DMS79 treated with DMSO at 0.1 percent for 48 hours (cell line): ENCODE data around the gene UBL3.

Source experiments
- DNase-seq: peaks from one replicate; lab custom pipeline; 2025; lab: John Stamatoyannopoulos, UW

The UBL3 gene

DNA sequence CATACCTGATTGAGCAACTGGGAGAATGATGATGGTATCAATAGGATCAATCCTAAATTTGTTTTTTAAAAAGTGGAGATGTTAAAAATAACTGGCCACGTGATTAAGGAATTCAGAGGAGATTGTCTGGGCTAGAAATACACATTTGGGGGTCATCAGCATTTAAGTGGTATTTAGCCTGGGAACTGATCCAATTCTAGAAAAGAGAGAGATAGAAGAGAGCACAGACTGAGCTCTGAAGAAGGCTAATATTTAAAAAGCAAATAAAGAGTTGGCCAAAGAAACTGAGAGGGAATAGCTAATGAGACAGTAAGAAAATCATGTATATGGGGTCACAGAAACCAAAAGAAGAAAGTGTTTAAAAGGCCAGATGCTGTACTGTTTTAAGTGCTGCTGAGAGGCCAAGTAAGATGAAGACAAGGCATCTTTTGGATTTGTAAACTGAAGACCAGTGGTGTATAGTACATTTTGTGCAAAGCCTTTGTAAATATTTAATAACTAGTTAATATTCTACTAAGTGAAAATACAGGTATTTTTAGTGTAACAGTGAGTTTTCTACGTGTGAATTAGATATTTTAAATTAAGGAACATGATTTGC is 40.2 kb downstream of the UBL3 start:
- no peak for DNase-seq

DNA sequence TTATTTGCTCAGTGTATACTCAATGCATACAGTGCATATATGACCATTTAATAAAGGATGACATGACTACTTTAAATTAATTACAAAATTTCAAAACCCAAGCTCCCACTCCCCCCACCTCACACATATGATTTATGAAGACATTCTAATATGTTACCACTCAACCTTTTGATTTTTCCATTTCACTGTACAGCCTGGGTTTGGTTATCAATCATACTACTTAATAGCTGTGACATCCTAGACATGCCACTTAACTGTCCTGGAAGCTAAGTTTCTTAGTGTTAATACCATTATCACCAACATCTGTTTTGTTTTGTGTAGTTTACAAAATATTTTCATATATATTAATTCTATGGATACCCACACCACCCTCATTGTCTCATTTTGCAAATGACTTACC is 42.2 kb downstream of the UBL3 start:
- DNase-seq: no peak

DNA sequence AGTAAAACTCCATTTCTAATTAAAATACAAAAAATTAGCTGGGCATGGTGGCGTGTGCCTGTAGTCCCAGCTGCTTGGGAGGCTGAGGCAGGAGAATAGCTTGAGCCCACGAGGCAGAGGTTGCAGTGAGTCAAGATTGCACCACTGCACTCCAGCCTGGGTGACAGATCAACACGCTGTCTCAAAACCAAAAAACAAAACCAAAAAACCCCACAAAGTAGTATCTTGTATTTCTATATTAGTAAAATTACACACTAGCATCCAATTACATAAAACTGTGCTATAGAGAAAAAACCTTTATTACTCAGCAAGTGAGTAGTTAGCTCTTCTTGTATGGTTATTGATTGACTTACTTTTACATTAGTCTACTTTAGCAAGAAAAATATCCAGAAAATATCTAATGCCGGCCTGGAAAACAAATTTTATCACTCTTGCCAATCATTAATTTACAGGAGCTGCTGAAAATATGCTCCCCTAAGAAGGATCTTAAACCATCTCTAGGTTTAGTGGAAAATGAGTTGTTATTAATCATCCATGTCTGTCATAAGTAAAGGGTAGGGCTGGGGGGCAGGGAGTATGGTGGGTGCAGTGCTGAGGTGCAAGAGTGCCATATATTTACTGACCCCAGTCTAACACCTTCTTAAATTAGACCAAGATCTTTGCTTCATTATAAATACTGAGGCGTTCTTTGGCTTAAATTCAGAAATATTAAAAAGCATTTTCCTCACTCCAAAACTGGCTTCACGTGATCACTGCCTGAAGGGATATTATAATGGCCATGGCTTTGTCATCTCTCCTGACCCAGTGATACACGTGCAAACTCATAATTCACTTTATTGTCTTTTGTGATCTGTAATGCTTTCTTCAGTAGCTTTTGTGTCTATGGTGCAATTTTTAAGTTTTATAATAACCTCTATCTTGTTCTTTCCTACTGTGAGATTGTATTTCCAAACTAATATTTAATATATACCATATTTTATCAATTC is 44.1 kb downstream of the UBL3 start:
- no peak for DNase-seq

DNA sequence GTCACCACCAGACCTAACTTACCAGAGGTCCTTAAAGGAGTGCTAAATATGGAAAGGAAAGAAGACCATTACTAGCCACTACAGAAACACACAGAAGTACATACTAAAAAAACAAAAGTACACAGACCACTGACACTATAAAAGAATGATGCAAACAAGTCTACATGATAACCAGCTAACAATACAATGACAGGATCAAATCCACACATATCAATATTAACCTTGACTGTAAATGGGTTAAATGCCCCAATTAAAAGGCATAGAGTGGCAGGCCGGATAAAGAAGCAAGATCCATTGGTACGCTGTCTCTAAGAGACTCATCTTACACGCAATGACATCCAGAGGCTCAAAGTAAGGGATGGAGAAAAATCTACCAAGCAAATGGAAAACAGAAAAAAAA is 47.2 kb downstream of the UBL3 start:
- no peak for DNase-seq

DNA sequence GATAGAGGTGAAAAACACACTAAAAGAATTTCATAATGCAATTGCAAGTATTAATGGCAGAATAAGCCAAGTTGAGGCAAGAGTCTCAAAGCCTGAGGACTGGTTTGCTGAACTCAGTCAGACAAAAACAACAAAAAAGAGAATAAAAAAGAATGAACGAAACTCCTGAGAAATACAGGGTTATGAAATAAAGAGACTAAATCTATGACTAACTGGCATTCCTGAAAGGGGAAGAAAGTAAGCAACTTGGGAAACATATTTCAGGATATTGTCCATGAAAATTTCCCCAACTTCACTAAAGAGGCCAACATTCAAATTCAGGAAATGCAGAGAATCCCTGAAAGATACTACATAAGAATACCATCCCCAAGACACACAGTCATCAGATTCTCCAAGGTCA is 47.8 kb downstream of the UBL3 start:
- DNase-seq: no peak

DNA sequence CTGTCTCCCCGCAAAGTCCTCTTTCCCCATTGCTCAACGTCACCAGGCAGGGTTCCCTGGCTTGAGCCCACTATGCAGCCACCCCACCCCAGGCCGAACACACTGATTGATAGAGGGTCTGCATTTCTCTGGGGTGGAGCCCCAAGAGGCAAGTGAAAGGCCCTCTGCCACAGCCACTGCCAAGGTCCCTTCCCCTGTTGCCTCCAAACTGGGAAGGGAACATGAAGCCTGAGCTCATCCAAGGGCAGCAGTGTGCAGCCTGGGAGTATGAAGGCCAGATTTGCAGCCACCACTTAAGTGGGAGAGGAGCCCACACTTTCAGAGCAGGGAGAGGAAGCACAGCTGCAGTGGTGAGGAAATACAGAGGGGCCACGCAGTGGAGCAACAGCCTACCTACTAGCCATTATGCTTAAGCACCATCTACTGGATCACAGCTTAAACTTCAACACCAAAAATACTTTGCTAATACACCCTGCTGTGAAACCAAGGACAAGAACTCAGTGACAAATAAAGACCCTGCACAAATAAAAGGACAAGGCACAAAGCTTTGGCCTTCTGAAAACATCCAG is 48.6 kb downstream of the UBL3 start:
- DNase-seq: no peak

DNA sequence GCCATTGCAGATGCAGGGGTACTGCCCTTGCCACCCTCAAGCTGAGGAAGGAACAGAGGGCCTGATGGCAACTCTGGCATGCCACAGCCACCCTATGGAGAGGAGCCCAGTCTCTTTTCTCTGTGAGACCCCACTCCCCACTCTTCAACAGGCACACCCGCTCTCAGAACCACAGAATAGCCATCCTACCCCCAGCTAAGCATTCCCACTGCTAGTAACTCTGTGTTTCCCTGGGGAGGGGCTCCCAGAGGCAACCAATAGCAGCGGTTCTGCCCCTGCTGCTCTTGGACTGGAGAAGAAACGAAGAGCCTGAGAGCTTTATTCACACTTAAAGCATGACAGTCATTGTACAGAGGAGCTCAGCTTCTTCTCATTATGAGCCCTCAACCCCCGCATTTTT is 49.3 kb downstream of the UBL3 start:
- no peak for DNase-seq

DNA sequence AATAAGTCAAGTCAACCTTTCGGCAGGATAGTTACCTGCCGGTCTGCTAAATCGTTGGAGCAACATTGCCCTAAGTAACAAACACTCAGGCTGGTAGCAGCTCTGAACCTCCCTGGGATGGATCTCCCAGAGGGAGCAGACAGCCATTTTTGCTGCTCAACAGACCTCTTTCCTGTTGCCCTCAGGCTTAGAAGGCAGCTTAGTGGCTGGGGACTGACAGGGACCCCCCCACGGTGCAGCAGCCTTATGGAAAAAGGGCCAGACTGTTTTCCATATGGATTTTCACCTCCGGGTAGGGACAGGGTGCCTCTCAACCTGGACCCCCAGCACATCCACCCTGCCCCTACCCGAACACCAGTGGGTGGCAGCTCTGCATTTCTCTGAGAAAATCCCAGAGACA is 49.7 kb downstream of the UBL3 start:
- DNase-seq: no peak

DNA sequence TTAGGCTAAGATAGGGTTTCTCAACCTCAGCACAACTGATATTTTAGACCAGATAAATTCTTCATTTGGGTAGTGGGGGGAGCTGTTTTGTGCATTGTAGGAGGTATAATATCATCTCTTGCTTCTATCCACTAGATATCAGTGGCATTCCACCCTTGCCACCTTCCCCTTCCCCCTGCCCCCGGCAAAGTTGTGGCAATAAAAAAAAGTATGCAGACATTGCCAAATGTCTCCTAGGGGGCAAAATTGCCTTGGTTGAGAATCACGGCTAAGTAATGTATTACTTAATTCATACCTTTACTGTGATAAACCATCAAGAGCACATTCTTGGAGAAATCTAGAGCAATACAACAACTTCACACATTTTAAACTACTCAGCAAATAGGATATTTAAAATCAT is 51.4 kb downstream of the UBL3 start:
- DNase-seq: no peak

DNA sequence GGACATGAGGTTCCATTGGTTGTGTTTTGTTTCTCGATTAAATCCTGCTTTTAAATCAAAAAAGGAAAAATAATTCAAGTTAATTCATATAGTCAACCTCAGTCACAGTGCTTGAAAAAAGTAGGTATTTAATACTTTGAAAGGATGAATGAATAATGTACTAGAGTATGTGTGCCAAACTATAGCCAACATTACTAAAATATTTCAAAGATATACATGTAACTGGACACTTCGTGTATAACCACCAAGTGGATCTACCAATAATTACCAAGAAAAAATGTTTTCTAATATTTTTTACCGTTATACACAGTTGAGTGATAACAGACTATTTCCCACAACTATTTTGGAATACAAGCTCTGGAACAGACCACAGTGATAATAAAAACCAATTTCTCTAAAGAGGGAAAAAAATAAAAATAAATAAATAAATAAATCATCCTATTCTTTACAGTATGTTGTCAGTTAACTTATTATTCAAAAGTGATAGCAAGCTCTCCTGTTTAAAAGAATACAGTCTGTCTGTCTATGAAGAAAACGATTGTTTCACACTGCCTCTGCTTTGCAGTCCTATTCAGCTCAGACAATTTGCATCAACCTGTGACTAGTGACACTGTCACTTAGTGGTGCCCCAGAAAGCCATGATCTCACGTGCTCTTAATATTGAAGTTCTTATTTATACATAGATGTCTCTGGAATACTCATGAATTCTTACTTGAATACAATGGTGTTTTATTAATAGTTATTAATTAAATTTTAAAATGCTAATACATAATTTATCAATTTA is 58.2 kb downstream of the UBL3 start:
- DNase-seq: no peak

DNA sequence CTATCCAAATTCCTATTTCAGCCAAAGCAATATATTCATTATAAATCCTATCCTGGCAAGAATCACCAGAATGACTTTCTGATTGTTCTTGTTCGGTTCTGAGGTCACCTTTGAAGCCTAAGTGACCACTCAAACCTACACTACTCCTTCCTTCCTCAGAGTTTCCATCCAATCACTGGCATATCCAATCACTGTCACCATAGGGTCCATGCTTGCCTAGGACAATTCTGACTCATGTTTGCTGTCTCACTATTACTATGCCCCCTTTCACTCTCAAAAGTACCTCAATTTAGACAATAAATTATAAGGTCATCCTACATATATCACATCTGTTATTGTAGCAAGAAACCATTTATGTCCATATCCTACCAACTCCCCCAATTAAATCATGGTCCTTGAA is 58.9 kb downstream of the UBL3 start:
- DNase-seq: no peak

DNA sequence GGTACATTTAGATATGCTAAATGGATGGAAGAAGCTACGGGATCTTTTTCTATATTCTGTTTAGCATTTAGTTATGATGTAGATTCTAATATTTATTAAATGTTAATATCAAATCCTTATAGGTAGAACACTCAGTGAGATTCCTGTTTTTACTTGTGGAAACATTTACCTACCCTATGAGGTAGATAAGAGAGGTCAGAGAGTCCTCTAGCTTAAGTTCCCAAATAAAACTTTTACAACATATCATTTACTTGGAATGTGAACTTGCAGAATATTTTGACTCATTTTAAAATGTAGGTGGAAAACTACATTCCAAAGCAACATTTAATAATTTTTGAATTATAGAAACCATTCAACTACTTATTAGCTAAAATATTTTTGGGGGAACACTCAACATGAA is 63.7 kb downstream of the UBL3 start:
- no peak for DNase-seq

DNA sequence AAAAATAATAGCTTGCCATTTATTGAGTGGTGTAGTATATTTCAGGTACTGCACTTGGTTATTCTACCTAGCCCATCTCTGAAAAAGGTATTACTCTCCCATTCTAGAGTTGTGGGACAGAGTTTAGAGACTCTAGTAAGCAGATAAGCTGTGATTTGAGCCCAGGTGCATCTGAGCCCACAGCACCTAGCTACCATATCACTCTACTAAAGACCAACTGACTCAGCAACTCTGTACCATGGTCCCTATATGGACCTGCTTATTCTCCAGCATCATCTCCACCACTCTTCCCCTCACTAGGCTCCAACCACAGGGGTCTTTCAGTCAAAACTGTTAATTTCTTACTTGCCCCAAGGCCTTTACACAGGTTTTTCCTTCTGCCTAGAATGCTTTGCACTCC is 64.4 kb downstream of the UBL3 start:
- no peak for DNase-seq

DNA sequence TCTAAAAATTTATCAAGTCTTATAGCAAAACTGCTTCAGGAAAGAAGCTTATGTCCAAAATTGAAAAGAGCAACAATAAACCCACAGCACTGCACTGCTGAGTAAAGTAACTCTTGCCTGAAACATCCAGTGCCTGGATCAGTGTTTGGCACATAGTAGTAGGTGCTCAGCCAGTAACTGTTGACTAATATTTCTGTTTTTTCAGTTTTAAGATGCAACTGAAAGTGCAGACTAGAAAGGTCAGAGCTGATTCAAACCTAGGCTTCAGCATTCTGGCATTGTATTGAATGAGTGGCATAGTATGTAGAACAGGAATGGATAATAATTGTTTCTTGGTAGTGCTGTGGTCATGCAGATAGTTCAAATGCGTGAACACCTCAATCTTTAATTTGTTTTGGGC is 67.6 kb downstream of the UBL3 start:
- DNase-seq: no peak

DNA sequence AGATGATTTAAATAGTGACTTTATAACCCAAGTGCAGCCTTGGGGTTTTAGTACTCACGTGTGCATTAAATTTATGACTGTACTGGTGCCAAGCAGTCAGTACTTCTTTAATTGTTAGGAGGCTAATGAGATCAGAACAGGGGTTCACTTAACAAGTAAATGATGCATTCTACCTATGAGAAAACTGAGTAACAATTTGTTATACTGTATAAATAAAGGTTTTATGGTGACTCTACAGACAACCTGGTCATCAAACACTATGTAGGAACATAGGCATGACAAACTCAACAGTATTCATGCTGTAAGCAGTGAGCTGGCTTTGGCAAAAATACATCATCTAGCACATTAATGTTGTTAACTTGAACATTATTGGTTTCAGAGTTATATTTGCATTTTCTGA is 75.6 kb downstream of the UBL3 start:
- DNase-seq: no peak

DNA sequence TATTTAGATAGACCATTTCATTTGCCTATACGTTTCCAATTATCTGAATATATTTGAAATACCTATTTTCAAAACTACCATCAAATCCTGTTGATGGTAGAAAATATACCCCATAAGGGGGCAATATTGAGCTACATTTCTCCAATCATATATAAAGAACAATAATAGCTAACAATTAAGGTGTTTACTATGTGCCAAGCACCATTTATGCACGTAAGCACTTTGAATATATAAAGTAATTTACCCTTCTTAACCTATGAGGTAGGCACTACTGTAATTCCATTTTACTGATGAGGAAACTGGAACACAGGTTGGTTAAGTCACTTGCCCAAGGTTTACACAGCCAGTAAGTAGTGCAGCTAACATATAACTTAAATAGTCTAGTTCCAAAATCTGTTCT is 79.2 kb downstream of the UBL3 start:
- DNase-seq: peak; percentile 8

DNA sequence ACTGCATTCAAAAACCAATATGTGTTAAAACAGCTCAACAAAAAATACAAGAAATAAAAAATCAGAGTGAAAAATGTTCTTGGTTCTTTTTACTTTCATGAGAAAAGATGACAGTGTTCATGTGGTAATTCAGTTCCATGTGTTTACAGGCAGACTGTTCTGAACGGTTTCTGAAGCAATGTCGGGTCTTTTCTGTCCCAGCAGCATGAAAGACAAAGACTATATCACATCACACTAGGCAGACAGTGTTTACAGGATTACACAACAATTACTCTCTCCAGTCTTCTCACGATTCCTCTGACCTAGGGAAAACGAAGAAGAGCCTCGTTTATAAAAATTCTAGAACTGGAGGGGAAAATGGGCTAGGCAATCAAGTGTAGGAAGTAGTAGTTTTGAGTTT is 83.4 kb downstream of the UBL3 start:
- no peak for DNase-seq

DNA sequence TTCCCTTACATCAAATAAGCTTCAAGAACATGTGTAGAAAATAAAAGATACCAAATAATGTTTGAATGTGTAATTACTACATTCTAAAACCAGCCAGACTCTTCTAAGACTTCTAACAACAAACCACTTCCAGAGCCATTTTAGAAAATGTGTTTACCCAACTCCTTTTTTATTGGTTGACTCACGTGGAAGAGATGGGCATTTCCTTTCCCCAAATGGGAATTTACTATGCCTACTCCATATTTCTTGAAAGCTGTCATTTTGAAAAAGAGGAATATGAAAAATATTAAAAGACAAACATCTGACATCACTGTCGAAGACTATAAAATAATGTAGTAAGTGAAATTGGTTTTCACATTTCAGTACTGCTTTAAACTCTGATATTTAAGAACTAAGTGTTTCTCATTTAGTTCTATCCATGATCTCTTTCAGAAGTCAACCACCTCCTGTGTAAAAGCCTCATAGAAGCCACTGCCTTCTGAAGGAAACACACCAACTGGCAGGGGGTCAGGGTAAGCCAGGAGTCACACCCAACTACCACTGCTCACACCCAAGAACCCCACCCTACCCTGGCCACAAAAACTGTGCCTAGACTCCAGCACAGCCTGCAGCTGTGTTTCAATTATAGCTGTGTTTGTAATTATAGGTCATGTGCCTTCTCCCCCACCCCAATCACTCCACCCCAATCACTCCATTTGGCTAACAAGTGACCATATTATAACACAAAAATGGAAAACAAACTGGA is 86.8 kb downstream of the UBL3 start:
- DNase-seq: no peak

DNA sequence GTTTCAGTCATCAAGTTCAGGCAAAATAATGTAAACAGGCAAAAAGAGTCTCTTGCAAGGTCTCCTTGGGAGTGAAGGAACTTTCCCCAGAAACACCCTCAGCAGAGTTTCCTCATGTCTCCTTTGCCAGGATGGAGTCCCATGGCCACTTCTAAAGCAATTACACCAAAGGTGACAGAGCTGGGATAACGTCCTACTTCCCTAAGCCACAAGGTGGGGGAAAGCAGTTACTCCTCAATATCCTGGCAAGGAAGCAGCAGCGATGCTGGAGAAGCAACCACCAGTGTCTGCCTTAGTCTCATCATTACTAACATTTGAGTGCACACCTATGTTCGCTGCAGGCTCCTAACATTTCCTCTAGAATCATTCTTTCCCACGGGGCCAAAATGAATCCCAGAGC is 88.6 kb downstream of the UBL3 start:
- DNase-seq: no peak

DNA sequence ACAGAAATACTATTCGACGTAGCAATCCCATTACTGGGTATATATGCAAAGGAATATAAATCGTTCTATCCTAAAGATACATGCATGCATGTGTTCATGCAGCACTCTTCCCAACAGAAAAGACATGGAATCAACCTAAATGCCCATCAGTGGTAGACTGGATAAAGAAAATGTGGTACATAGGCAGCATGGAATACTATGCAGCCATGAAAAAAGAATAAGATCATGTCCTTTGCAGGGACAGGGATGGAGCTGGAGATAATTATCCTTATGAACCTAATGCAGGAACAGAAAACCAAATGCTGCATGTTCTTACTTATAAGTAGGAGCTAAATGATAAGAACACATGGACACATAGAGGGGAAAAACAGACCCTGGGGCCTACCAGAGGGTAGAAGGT is 89.3 kb downstream of the UBL3 start:
- DNase-seq: no peak

DNA sequence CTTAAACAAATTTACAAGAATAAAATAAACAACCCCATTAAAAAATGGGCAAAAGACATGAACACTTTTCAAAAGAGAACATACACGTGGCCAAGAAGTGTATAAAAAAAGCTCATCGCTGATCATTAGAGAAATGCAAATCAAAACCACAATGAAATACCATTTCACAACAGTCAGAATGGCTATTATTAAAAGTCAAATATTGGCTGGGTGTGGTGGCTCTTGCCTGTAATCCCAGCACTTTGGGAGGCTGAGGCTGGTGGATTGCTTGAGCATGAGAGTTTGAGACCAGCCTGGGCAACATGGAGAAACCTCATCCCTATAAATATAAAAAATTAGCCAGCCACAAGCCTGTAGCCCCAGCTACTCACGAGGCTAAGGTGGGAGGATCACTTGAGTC is 89.9 kb downstream of the UBL3 start:
- DNase-seq: no peak
